HUES48 (cell line): Measurements from ENCODE around the gene C10orf95.

Experiments used
- H3K27ac ChIP-seq: one replicate; pipeline ENCODE4 v1.7.0; 2013; ENCODE audit warnings: low read depth, low read length, inconsistent platforms
- H3K27me3 ChIP-seq: 2 replicates; pipeline ENCODE4 v1.6.1; 2013; ENCODE audit warnings: mild to moderate bottlenecking, low read length; ENCODE audit not compliant: control insufficient read depth, insufficient read depth
- H3K36me3 ChIP-seq: 2 replicates; pipeline ENCODE4 v1.6.1; 2013; ENCODE audit warnings: low read length; ENCODE audit not compliant: control insufficient read depth, insufficient read depth
- H3K4me1 ChIP-seq: 2 replicates; pipeline ENCODE4 v1.6.1; 2013; ENCODE audit warnings: mild to moderate bottlenecking, low read length; ENCODE audit not compliant: control insufficient read depth, insufficient read depth
- H3K4me3 ChIP-seq: 2 replicates; pipeline ENCODE4 v1.5.1; 2013; ENCODE audit warnings: mild to moderate bottlenecking, low read depth, low read length
- H3K9ac ChIP-seq: 2 replicates; pipeline ENCODE4 v1.6.1; 2013; ENCODE audit warnings: mild to moderate bottlenecking, low read depth, low read length, moderate library complexity
- H3K9me3 ChIP-seq: 2 replicates; pipeline ENCODE4 v1.6.1; 2013; ENCODE audit warnings: low read length; ENCODE audit not compliant: control insufficient read depth, insufficient read depth

Gene C10orf95

DNA sequence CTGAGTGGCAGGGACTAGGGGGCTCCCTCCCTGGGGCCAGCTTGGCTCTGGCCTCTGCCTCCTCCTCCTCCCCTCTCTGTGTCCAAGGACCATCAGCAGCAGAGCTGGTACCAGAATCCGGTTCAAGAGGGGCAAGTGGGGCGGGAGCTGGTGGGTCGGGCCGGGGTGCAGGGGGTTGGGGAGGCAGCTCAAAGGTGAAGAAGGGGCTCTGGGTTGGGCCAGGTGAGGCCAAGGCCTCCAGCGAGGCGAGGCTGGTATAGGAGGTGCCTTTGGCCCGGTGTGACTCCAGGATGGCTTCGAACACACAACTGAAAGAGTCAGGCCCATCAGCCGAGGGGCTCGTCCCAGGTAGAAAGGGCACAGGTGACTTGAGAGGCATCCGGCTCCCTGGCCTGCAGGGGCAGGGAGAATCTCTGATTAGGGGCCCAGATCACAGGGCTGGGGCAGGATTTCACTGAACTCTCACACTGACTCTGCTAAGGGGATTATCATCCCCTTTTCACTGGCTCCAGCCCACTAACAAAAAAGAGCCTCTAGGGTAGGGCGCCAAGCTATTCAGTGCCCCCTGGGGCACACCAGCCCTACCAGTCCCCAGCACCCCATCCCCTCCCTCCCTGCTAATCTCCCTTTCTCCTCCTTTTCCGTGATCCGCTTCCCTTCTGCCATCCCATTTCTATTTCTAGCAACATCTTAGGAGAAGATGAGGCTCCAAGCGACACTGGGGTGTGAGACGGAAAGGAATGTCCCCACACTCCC is 37.4 kb downstream of the C10orf95 start:
- Histone ChIP-seq H3K4me3 (no peak overlapping the region), H3K27me3 (peaks cover 35% of the 10 kb centered on the region), H3K4me1 (peaks cover 28% of the 10 kb centered on the region), H3K9ac (no peak overlapping the region), H3K9me3 (no peaks in the 10 kb centered on the region), H3K36me3 (no peaks in the 10 kb centered on the region), H3K27ac (no peak overlapping the region)

- Histone ChIP-seq H3K9me3 (no peaks in the 10 kb centered on the region), H3K27ac (no peak overlapping the region), H3K4me3 (no peak overlapping the region), H3K36me3 (no peaks in the 10 kb centered on the region), H3K9ac (no peak overlapping the region), H3K4me1 (peaks cover 28% of the 10 kb centered on the region), H3K27me3 (peaks cover 43% of the 10 kb centered on the region)
These were observed 38.2 kb downstream of the C10orf95 start for GRCh38 chr10:102413053-102413705.

GRCh38 chr10:102412293-102412692 is 39.0 kb downstream of the C10orf95 start:
- H3K4me3 ChIP-seq = no peak overlapping the region
- no peak overlapping the region for H3K27ac ChIP-seq
- H3K27me3 ChIP-seq = peaks cover 51% of the 10 kb centered on the region
- H3K4me1 ChIP-seq = peaks cover 26% of the 10 kb centered on the region; the same call in 1 of the 2 replicates
- H3K9ac ChIP-seq = no peak overlapping the region
- no peaks in the 10 kb centered on the region for H3K36me3 ChIP-seq
- H3K9me3 ChIP-seq = no peaks in the 10 kb centered on the region

GRCh38 chr10:102411341-102412255 is 39.7 kb downstream of the C10orf95 start:
- Histone ChIP-seq H3K36me3 (no peaks in the 10 kb centered on the region), H3K9me3 (no peaks in the 10 kb centered on the region), H3K4me1 (peaks cover 26% of the 10 kb centered on the region; the same call in 1 of the 2 replicates), H3K4me3 (no peak overlapping the region; the same call in 1 of the 2 replicates), H3K9ac (no peak overlapping the region), H3K27ac (no peak overlapping the region), H3K27me3 (peaks cover 52% of the 10 kb centered on the region)

DNA sequence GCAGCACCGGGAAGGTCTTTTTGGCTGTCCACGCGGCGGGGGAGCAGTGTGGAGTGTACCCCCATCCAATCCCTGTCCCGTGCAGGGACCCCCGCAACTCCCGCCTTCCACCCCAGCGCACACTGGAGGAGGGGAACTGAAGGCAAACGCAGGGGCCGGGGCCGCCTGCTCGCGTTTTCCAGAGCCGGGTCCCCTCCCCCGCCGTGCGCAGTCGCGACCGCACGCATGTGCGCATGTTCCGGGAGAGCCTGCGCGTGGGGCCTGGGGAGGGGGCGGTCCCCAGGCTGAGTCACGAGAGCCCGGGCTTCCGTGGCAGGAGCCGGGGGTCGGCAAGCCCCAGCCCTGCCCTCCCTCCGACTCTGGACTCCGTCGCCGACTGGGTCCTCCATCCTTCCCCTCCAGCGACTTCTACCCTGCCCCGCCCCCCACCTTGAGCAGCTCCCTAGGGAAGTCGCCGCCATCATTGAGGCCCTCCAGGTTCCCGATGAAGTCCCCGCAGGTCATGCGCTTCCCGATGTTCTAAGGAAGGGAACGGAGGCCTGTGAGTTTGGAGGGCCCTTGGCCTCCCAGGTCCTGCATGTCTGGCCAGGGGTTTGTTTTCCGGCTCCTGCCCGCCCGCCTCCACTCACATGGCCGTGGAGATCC is 40.8 kb downstream of the C10orf95 start:
- Histone ChIP-seq H3K27ac (no peak overlapping the region), H3K27me3 (peaks cover 52% of the 10 kb centered on the region), H3K4me3 (peak overlapping the region; percentile 58), H3K4me1 (peaks cover 26% of the 10 kb centered on the region; the same call in 1 of the 2 replicates), H3K9me3 (no peaks in the 10 kb centered on the region), H3K9ac (no peak overlapping the region; the same call in 1 of the 2 replicates), H3K36me3 (no peaks in the 10 kb centered on the region)

GRCh38 chr10:102409604-102410428 is 41.5 kb downstream of the C10orf95 start:
- H3K4me1 ChIP-seq = peaks cover 26% of the 10 kb centered on the region; the same call in 1 of the 2 replicates
- H3K27ac ChIP-seq = no peak overlapping the region
- no peak overlapping the region for H3K9ac ChIP-seq
- H3K36me3 ChIP-seq = no peaks in the 10 kb centered on the region
- H3K27me3 ChIP-seq = peaks cover 52% of the 10 kb centered on the region
- peak overlapping the region; percentile 58 for H3K4me3 ChIP-seq
- no peaks in the 10 kb centered on the region for H3K9me3 ChIP-seq

DNA sequence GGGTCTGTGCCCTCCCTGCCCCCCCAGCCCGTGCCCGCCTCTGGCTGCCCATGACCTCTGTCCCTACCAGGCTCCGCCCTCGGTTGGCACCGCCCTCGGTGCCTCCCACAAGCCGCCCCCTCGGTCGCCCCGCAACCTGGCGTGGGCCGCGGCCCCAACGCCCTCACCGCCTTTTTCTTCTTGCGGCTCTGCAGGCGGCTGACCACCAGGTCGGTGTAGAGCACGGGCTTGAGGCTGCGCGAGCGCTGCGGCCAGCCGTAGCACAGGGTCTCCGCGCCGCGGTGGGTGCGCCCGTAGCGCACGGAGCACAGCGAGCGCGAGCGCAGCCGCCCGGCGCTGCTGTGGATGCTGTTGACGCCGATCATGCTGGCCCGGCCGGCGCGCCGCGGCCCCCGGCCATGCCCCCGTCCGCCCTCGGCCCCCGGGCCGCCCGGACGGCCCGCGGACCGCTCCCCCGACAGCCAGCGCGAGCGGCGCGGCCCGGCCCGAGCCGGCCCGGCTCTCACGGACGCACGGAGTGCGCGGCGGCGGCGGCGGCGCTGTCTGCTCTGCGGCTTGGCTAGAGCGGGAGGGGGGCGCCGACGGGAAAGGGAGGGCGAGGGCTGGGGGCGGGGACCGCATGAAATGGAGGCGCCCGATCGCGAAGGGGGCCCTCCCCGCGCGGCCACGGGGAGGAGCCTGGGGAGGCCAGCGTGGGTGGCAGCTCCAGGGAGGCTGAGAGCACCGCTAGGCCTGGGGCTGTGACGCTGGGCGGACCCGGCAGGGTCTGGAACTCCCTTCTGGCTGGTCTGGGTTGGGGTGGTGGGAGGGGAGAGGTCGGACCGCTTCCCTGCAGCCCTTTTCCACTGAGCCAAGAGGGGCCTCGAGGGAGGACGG is 42.4 kb downstream of the C10orf95 start:
- no peaks in the 10 kb centered on the region for H3K9me3 ChIP-seq
- H3K27me3 ChIP-seq = peaks cover 52% of the 10 kb centered on the region
- H3K4me1 ChIP-seq = peaks cover 26% of the 10 kb centered on the region; the same call in 1 of the 2 replicates
- H3K36me3 ChIP-seq = no peaks in the 10 kb centered on the region
- H3K27ac ChIP-seq = no peak overlapping the region
- H3K9ac ChIP-seq = no peak overlapping the region
- peak overlapping the region; percentile 68 for H3K4me3 ChIP-seq

DNA sequence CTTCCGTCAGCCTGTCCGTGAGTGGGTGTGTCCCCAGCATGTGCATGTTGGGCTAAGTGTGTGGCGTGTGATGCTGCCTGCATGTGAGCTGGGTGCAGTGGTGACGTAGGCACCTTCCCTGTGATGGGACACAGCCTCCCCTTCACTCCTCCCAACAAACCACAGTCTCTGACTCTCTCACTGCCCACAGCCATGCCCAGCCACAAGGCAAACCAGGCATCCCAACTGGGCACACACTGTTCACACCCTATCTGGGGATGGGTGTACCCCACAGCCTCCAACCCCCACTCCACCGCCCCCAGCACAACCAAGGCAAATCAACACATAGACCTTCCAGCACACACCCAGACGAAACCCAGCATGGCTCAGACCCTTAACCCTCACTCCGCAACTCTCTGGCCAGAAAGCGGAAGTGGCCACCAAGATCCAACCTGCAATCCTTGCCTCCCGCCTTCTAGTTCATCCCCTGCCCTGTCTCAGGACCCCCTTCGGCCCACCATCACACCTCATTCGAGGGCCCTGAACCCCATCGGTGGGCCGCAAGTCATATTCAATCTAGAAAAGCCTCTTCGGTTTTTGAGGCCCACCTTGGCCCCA is 43.1 kb downstream of the C10orf95 start:
- Histone ChIP-seq H3K27me3 (peaks cover 52% of the 10 kb centered on the region), H3K4me3 (peak overlapping the region; percentile 68; the same call in 1 of the 2 replicates), H3K27ac (no peak overlapping the region), H3K36me3 (no peaks in the 10 kb centered on the region), H3K9ac (no peak overlapping the region), H3K4me1 (peaks cover 25% of the 10 kb centered on the region; the same call in 1 of the 2 replicates), H3K9me3 (no peaks in the 10 kb centered on the region)
